ENCODE measurements around the gene TRPV5. TPM values are rescaled to one million over a fixed set of nuclear protein-coding genes. Genes with fewer than 3 reads are reported as not detected.

The TRPV5 gene
- total RNA-seq, 1 donor from 2014 or later = not detected

DNA sequence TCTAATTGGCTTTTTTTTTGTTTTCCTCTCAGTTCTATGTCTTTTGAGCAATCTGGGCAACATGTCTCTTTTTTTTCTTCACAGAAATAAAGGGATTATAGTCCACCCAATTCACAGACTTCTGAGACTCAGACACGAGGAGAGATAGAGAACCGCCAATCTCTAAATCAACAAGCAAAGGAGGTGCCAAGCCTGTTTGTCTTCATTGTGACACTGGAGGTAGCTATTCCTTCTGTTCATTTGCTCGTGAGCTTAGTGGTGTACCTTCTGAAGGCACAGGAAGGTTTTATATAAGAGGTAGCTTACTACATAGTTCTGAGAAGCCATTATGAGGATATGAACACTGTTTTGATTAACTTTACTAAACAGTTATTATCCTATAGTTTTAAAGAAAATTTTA, 72.6 kb downstream of the TRPV5 start:
- TF ChIP-seq, protein P1, sequence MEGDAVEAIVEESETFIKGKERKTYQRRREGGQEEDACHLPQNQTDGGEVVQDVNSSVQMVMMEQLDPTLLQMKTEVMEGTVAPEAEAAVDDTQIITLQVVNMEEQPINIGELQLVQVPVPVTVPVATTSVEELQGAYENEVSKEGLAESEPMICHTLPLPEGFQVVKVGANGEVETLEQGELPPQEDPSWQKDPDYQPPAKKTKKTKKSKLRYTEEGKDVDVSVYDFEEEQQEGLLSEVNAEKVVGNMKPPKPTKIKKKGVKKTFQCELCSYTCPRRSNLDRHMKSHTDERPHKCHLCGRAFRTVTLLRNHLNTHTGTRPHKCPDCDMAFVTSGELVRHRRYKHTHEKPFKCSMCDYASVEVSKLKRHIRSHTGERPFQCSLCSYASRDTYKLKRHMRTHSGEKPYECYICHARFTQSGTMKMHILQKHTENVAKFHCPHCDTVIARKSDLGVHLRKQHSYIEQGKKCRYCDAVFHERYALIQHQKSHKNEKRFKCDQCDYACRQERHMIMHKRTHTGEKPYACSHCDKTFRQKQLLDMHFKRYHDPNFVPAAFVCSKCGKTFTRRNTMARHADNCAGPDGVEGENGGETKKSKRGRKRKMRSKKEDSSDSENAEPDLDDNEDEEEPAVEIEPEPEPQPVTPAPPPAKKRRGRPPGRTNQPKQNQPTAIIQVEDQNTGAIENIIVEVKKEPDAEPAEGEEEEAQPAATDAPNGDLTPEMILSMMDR (IDR thresholded peaks at IDR 0.05) = no peak
- Histone ChIP-seq H3K27me3 (ENCODE audit: low read depth) (no peaks in the 10 kb centered on the region), H3K9me3 (no peaks in the 10 kb centered on the region), H3K36me3 (peaks cover 5% of the 10 kb centered on the region), H3K4me1 (peaks cover 5% of the 10 kb centered on the region), H3K27ac (no peak overlapping the region), H3K4me3 (no peak overlapping the region)
- intact Hi-C loops (cut with DNase I) = no loop called here
- ATAC-seq (no peak), DNase-seq (no peak)

- peaks cover 15% of the 10 kb centered on the region for H3K4me1 ChIP-seq
- intact Hi-C loops (cut with DNase I) = no loop called here
- TF ChIP-seq, protein P1 (IDR thresholded peaks at IDR 0.05) = no peak
These were observed 73.7 kb downstream of the TRPV5 start for GRCh38 chr7:142859829-142860228.

GRCh38 chr7:142859411-142859810, 74.1 kb downstream of the TRPV5 start:
- intact Hi-C loops (cut with DNase I) = no loop called here
- Histone ChIP-seq H3K36me3 (peaks cover 5% of the 10 kb centered on the region), H3K4me3 (no peak overlapping the region), H3K27ac (no peak overlapping the region), H3K27me3 (ENCODE audit: low read depth) (peaks cover 3% of the 10 kb centered on the region), H3K4me1 (peaks cover 15% of the 10 kb centered on the region), H3K9me3 (no peaks in the 10 kb centered on the region)
- TF ChIP-seq, protein P1 (IDR thresholded peaks at IDR 0.05) = no peak
- ATAC-seq = no peak
- DNase-seq = no peak

More at GRCh38 chr7:142859829-142860228, 73.7 kb downstream of the TRPV5 start:
- peaks cover 3% of the 10 kb centered on the region for H3K27me3 ChIP-seq (ENCODE audit: low read depth)
- H3K4me3 ChIP-seq = no peak overlapping the region
- no peak for ATAC-seq
- no peak for DNase-seq
- peaks cover 5% of the 10 kb centered on the region for H3K36me3 ChIP-seq
- H3K27ac ChIP-seq = no peak overlapping the region
- H3K9me3 ChIP-seq = no peaks in the 10 kb centered on the region

Other genes with a start within 250 kb of the TRPV5 start
- not detected for gene PRSS1, start 184.3 kb downstream of the TRPV5 start, total RNA-seq
- not detected for gene PRSS2, start 162.8 kb downstream of the TRPV5 start, total RNA-seq
- 12.2 TPM for gene EPHB6, start 78.7 kb downstream of the TRPV5 start, total RNA-seq
- 0.21 TPM for gene TRPV6, start 48.0 kb downstream of the TRPV5 start, total RNA-seq
- gene LLCFC1, start 5.7 kb upstream of the TRPV5 start, total RNA-seq = not detected
- gene KEL, start 28.6 kb upstream of the TRPV5 start, total RNA-seq = 1.6 TPM
- gene OR9A2, start 93.4 kb upstream of the TRPV5 start, total RNA-seq = not detected
- gene OR6V1, start 118.6 kb upstream of the TRPV5 start, total RNA-seq = not detected
- gene PIP, start 198.3 kb upstream of the TRPV5 start, total RNA-seq = 12.6 TPM
- gene TAS2R39, start 249.7 kb upstream of the TRPV5 start, total RNA-seq = not detected